NK-92 (cell line): ENCODE results near the gene SCLT1.
"Not testable (repeated sequence)": the region's sequence is repeated elsewhere in the genome, so short reads cannot be mapped to it uniquely, and the experiment has no call there.

ENCODE experiments used
- DNase-seq: peaks from one replicate; lab custom pipeline; 2025; ENCODE audit not compliant: unreplicated experiment; lab: John Stamatoyannopoulos, UW

The SCLT1 gene

GRCh38 chr4:129077326-129077725 lies 16.0 kb downstream of the SCLT1 start:
- DNase-seq, result no peak

DNA sequence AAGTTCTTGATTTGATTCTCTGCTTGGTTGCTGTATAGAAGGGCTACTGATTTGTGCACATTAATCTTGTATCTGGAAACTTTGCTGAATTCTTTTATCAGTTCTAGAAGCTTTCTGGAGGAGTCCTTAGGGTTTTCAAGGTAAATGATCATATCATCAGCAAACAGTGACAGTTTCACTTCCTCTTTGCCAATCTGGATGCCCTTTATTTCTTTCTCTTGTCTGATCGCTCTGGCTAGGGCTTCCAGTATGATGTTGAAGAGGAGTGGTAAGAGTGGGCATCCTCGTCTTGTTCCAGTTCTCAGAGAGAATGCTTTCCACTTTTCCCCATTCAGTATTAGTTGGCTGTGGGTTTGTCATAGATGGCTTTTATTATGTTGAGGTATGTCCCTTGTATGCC lies 23.8 kb downstream of the SCLT1 start:
- not testable (repeated sequence) for DNase-seq

GRCh38 chr4:129064717-129065116 lies 28.6 kb downstream of the SCLT1 start:
- no peak for DNase-seq

DNA sequence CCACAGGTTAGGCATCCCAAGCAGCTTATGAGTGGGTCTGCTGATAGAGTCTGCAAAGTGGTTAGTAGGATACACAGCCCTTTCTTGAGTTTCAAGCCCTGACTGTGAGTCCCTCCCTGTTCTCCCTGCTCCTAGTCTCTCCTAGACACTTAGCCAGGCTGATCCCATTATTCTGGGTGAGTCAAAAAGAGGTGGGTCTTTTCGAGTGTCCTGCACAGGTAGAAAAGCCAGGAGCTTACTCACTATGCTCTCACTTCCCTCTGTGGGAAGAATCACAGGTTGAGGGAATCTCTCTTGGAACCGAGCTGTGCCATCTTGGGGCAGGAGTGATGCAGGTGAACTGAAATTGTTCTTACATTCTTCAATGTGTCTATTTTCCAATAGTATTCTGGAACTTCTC lies 29.7 kb downstream of the SCLT1 start:
- no peak for DNase-seq

- no peak for DNase-seq
Measured at GRCh38 chr4:129062580-129062979, 30.8 kb downstream of the SCLT1 start.

DNA sequence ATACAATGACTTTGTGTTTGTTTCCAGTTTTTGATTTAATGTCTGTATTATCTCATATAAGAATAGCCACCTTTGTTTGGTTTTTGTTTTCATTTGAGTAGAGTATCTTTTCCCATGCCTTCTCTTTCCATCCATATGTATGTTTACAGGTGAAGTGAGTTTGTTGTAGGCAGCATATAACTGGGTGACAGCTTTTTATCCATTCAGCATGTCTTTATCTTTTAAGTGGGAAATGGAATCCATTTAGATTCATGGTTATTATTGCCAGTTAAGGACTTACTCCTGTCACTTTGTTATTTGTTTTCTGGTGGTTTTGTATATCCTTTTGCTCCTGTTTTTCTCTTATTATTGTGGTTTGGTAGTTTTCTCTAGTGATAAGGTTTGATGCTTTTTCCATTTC lies 34.3 kb downstream of the SCLT1 start:
- no peak for DNase-seq

GRCh38 chr4:129046055-129046959 lies 47.0 kb downstream of the SCLT1 start:
- no peak for DNase-seq

GRCh38 chr4:129043523-129043922 lies 49.8 kb downstream of the SCLT1 start:
- no peak for DNase-seq

DNA sequence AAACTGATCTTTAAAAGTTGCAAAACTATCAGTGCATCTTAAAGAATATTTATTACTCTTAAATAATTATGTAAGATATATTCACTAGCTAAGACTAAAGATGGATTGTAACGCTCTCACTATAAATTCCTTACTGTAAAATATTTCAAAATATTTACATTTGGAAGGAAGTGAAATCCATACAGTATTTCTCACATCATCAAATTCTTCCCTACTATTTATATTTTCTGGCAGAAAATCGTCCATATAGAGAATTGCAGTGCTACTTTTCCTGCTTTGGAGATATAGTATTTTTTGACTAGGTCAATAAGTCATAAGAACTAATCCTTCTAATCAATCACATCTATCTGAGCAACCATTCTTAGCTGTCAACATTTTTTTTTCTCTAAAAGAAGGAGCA lies 52.9 kb downstream of the SCLT1 start:
- no peak for DNase-seq

DNA sequence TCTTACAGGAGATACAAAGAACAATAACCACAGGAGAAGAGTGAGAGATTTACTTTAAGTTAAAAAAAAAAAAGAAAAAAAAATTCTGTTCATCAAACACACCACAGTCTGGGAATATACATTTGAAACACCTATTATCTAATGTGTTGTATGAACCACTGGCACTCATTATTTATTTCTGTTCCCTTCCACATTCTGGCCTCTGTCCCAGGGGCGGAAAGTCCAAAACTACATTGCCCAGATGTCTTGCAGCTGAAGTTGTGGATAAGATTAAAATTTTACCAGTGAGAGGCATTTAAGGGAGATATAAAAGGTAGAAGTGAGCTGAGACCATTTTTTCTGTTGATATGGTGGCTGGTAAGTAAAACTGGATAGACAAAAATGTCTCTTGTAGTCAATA lies 56.2 kb downstream of the SCLT1 start:
- no peak for DNase-seq

DNA sequence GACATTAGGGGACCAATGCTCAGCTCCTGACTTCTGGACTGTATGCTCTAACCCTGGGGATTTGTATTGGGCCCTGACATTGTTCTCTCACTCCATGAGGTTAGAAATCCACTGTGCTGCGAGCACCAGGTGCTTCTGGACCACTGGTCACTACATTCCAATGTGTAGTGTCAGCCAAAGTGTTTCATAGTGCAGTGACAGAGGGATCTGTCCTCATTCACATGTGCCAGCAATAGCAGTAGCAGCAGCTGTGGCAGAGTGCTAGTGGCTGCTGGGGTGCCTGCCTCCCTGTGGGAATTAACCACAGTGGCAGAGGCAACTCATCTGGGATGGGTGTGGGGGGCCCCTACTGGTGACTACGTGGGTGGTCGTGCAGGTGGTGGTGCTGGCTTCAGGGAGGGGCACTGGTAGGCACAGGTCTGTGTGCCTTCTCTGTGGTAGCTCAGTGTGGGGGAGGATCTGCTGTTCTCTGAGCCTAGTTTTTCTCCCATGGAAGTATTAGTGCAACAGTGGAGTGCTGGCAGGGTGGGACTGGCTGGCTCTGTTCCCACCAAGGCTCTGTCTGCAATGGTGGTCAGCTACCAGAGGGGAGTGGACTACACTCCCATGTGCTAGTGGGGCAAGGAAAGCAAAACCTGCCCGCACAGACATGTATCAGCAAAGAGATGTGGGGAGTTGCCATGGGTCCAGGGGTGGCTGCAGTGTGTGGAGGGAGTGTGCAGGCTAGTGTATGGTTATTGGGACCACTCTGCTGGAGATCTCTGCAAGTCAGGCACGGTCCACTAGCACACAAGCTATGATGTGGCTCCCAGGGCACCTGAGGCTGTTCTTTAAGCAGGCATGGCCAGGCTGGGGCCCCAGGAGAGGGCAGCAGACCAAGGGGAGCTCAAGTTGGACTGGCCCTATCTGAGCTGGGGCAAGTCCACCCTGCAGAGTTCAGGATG lies 78.5 kb downstream of the SCLT1 start:
- no peak for DNase-seq

DNA sequence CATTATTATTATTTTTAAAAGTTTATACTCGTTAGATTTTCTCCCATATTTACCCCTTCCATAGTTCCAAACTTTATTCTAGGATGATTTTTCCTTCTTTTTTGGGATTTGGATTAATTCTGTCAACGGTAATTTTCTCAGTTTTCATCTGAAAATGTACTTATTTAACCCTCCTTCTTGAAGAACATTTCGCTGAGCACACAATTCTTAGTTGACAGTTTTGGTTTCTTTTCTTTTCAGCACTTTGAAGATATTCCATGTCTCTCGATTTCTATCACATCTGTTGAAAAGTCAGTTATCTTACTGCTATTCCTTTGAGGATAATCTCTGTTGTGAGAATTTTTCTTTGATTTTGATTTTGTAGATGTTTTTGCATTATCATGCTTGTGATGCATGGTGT lies 85.2 kb downstream of the SCLT1 start:
- no peak for DNase-seq

- DNase-seq, result no peak
Measured at GRCh38 chr4:128986908-128987307, 106.4 kb downstream of the SCLT1 start.

- no peak for DNase-seq
Measured at GRCh38 chr4:128986019-128986418, 107.3 kb downstream of the SCLT1 start.

GRCh38 chr4:128983771-128984485 lies 109.4 kb downstream of the SCLT1 start:
- no peak for DNase-seq

DNA sequence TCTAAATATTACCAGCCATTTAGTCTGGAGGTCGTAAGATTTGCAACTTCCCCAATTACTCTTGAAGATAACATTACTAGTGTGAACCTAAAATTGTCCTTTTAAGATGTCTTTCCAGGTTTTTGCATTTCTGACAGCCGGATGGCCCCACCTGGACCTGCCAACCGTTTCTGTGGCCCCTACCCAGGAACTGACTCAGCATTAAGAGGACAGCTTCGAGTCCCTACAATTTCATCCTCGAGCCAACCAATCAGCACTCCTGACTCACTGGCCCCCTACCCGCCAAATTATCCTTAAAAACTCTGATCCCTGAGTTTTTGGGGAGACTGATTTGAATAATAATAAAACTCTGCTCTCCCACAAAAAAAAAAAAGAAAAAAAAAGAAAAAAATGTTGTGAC lies 112.0 kb downstream of the SCLT1 start:
- no peak for DNase-seq

DNA sequence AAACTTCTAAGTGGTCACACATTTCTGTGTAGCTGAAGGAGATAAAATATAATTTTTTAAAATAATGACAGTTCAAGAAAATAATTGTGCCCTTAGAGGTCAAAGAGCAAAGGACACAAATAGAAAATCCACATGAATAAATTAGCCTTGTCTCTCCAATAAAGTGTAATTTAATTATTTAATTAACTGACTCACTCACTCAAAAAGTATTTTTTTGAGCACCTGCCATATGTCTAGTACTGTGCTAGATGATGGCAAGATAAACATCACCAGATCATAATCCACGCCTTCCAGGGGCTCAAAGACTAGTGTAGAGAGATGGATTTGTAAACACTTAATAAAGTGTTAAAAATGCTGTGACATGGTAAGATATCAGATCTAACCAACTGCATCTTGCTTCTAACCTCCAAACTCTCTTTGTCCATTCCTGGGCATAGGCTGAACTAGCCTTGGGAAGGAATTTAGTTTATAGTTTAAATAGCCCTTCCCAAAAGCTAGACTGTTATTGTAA lies 112.5 kb downstream of the SCLT1 start:
- DNase-seq, result no peak

- no peak for DNase-seq
Measured at GRCh38 chr4:128979934-128980333, 113.4 kb downstream of the SCLT1 start.

DNA sequence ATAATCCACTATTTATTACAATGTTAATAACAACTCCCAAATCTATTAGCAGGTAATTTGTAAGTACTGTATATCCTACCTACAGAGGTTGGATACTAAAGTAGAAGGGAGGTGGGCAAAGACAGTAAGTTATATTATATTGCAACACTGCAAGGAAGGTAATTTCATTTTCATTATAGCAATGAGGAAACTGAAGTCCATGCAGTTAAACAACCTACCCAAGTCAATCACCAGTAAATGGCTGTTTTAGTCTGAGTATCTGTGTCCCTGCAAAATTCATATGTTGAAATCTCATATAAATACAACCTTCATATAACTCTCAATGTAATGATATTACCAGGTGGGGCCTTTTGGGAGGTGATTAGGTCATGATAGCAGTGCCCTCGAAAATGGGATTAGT lies 114.4 kb downstream of the SCLT1 start:
- DNase-seq, result no peak

GRCh38 chr4:128974136-128974581 lies 119.2 kb downstream of the SCLT1 start:
- DNase-seq, result no peak

DNA sequence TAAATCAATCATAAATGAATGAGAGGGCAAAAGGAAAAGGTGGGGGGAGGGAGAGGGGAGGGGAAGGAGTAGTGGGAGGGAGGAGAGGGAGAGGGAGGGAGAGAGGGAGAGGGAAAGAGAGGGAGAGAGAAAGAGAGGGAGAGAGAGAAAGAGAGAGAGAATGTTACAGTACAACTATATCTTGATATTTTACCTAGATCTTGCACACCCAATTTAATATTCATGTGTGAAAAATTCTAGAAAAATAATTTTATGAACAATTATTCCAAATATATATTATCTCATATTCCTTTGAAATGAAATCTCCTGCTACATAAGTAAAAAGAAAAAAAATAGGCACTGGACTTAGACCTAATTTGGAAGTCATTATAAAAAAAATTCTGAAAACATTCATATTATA lies 120.0 kb downstream of the SCLT1 start:
- no peak for DNase-seq
